Activated CD4-positive, alpha-beta T cell treated with anti-CD3 and anti-CD28 coated beads, Interleukin-2, amount 50 U/mL, for 4 hours (primary cell): Measurements from ENCODE around the gene RHBDL3.
A peak's percentile ranks its signal among the peaks of the same experiment; 100 is the strongest.

Experiments used
- DNase-seq, 2 experiments: peaks; one replicate each; pipeline ENCODE4 v3.0.0-alpha.2; 2020

The RHBDL3 gene

DNA sequence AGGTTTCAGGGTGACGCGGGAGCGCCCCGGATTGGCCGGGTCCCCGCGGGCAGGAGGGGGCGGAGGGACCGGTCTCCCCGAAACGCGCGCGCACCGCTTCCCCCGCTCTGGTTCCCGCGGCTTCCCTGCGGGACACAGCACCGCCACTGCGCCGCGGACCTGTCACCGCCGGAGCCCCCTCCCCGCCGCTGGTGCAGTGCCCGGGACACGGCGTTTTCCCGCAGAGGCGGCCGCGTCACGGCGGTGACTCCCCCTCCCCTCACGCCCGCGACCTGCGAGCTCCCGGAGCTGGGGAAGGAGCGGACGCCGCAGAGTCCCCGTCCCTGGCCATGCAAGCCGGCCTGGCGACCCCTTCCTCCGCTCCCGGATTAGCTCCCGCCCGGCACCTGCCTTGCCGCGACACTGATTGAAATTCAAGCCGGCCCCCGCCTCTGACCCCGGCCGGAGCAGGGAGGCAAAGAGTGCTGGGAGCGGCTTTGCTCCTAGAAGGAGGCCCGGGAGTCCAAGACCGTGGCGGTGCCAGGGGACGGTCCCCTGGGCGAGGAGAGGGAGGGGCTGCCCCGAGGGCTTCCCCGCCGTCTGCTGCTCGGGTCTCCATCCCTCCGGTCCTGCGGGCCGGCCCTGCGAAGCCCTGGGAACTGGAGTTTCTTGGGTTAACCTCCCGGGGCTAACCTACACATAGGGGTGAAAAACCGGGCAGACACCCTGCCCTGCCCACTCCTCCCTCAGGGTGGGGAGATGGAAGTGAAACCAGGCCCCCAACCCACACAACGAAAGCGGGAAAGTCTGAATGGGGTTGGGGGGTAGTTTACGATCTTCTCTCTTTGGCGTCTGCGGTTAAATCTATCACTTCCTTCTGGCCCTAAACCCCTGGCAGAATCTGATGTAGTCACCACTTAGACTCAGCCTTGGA lies 1.0 kb downstream of the RHBDL3 start:
- no peak for DNase-seq

DNA sequence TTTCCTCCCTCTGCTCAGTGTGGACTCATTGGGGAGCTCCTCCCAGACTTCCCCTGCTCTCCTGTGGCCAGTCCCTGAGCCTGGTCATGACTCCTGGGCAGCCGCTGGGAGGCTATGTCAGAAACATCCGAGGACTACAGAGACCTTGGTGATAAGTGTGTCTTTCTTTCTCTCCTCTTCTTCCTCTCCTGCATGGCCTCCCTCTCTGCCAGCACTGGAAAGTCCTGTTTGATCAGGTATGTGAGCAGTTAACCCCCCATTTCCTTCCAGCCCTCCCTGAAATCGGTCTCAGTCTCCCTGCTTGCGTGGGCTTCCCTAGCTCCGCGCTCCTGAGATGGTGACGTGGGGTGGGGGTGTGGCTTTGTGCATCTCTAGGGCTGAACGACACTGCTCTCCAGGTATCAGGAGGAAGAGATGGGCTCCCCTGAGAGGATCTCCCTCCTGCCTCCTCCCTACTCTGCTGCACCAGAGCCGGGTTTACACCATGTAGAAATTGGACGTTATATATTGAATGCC lies 2.1 kb downstream of the RHBDL3 start:
- DNase-seq: peak in 1 of 2 experiments; percentile 33

DNA sequence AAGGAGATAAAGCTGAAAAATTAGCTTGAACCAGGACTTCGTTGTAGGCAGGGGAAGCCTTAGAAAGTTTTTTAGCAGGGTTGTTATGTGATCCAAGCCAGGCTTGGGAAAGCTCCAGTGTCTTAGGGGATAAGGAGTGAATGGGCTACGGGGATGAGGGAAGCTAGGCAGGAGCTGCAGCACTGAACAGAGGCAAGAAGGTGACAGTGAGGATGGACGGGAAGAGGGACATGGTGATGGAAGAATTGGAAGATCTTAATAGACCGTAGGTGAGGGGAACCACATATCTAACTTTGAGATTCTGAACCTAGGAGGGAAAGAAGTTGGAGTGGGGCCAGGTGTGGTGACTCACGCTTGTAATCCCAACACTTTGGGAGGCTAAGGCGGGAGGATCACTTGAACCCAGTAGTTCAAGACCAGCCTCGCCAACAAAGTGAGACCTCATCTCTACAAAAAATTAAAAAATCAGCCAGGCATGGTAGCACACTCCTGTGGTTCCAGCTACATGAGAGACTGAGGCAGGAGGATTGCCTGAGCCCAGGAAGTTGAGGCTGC lies 3.2 kb downstream of the RHBDL3 start:
- DNase-seq: no peak

DNA sequence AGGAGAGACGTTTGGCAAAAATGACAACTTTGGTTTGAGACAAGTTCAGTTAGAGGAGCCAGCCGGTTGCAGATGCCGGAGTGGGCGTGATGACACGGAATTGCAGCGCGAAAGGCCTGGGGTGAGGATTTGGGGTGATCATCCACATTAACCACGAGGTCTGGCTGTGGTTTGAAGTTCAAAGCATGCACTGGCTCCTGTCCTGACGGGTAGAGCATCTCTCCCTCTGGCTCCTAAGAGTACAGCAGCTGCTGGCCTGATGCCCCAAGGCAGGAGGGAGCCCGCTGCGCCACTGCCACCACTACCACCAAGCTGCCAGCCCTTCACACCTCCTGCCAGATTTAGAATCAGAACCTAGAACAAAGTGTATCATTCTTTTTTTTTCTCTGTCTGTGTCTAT lies 3.7 kb downstream of the RHBDL3 start:
- DNase-seq: no peak

DNA sequence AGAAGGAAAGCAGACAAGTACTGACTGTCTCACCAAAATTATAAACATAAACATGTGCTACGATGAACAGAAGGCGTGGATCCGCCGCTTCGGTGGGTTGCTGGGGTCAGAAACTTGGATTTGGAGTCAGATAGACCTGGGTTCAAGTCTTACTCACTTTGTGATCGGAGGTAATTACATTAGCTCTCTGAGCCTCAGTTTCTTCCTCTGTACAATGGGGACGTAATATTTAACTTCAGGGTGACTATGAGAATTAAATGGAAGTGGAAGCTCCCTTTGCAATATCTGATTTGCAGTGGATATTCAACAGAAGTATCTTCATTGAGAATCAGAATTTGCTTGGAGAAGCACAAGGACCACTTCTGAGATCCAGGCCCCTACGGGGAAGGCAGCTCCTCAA lies 6.2 kb downstream of the RHBDL3 start:
- no peak for DNase-seq

DNA sequence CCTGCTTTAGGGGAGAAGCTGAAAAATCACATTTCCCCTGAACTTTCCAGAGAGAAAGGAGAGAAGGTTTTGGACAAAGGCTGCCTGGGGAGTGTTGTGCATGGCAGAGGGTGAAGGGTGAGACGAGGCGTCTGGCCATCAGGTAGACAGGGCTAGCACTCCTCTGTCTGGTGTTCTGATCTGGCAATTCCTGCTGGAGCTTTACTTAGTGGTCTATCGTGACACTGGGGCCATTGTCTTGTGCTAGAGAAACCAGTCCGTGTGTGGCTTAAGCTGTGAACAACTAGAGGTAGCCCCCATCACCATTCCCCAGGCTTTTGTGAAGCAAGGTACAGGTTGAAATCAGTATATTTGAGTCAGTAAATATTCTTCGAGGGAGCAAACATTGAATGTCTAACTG lies 8.5 kb downstream of the RHBDL3 start:
- no peak for DNase-seq

DNA sequence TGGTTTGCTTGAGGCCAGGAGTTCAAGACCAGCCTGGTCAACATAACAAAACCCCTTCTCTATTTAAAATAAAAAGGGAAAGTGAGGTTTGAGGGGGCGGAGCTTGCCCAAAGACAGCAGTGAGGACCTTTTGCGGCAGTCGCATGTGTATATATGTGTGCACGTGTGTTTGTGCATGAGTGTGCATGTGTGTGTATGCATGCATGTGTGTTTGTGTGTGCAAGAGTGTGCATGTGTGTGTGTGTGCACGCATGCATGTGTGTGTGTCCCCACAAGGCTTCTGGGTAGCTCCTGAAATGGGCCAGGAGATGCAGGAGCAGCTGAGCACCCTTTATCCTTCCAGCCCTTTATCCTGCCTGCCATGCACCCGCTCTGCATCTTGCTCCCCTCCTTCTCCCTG lies 9.0 kb downstream of the RHBDL3 start:
- DNase-seq: no peak

DNA sequence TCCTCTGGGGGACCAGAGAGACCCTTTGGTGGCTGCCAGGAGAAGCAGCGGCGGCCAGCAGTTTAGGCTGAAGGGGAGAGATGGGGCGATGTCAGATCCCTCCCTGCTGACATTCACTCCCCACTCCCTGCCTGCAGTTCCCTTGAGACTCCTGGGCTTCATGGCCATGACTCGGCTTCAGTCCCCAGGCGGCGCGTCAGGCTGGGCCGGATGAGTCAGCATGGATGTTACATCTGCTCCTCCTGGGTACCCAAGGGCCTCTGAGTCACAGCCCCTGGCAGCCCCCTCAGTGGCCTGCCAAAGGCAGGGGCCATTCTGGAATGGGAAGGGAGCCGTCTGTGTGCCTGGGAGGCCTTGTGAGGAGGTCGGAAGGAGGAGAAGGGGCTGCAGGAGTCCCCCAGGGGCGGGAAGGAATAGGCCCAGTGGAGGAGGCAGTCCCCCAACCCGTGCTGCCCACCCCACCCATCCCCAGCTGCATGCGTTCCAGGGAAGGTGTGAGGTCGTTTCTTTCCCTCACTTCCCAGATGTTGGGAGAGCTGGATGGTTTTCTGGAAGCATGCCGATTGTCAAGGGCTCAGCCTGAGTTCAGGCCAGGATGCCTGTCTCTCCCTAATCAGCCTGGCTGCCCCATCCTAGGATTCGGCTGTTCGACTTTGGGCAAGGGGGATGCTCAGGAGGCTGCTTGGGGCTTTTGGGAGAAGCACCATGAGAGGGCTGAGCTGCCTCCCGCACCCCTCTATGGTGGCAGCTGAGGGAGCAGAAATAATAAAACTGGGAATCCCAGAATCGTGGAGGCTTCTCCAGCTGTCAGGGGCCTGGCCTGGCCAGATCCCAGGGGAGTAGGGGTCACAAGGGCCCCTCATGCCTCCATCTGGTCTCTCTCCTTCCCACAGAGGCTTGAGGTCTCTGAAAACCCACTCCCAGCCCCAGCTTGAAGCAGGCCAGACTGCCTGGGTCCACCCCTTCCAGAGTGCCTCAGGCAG lies 9.7 kb downstream of the RHBDL3 start:
- no peak for DNase-seq

DNA sequence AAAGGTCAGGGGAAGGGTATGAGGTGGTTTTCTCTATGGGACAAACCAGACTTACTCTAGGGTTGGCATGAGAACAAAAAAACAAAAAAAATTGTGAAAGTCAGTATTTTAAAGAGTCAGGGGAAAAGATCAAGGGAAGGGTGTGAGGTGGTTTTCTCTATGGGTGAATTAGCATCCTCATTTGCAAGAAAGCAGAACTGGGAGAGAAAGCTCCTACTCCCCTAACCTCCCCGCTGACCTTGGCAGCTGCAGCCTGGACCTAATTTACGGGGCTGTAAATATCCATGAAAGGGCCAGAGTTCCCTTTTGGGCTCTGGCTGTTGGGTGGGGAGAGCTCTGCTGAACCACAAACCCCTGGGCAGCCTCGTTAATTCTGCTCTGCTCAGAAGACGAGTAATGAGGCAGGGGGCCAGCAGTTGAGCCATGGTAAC lies 10.6 kb downstream of the RHBDL3 start:
- DNase-seq: no peak

DNA sequence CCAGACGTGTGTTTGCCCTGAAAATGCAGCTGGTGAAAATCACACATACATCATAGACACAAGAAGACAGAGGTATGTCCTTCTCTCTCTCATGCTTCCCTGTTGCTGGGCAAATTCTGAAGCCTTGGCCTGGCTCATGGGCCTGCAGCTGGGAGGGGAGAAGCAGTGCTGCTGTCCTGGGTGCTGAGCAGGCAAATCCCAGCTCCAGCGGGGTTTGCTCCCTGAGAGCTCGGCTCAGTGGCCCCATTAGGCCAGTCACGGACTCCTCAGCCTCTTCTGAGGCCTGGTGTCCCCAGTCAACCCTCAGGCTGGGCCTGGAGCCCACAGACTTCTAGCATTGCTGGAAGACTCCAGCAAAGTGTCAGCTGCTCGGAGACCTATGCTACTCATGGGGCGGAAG lies 11.7 kb downstream of the RHBDL3 start:
- DNase-seq: no peak

DNA sequence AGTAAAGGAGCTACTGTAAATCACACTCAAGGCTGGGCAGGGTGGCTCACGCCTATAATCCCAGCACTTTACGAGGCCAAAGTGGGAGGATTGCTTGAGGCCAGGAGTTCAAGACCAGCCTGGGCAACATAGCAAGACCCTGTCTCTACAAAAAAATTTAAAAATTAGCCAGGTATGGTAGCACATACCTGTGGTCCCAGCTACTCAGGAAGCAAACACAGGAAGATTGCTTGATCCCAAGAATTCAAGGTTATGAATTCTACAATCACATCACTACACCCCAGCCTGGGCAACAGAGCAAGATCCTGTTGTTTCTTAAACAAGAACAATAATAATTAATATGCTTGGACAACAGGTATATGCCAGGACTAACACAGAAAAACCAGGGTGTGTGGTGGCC lies 13.2 kb downstream of the RHBDL3 start:
- DNase-seq: no peak

DNA sequence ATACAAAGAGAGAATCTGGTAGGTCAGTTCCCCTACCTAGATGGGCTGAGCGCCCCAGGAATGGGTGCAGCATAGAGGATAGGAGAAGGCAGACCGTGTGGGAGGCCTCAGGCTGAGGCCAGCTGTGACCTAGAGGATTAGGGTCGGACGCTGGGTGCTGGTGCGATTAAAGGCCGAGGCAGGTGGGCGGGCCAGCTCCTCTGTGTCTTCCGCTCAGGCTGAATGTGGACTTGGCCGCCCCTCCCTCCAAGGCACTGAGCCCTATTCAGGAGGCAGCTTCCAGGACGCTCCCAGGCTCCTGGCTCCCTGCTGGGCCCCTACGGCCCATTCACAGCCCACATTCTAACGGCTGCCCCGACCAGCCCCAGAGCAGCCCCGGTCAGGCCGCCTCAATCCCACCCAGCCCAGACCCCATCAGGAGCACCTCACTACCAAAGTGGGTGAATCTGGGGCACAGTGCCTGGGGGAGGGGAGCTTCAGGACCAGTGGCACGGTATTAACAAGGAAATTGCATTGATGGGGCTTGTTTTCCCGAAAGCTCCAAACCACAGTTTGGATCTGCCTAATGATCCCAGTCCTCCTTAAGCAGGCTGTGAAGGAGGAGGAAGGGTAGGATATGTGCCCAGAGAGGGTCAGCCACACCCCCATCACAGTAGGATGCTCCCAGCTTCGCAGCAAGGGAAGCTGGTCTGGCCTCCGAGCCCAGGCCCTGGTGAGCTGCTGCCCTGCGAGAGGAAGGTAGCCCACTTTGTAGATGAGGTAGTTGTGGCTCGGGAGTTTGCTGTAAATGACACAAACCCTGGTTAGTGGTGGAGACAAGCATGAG lies 14.5 kb downstream of the RHBDL3 start:
- DNase-seq: no peak

DNA sequence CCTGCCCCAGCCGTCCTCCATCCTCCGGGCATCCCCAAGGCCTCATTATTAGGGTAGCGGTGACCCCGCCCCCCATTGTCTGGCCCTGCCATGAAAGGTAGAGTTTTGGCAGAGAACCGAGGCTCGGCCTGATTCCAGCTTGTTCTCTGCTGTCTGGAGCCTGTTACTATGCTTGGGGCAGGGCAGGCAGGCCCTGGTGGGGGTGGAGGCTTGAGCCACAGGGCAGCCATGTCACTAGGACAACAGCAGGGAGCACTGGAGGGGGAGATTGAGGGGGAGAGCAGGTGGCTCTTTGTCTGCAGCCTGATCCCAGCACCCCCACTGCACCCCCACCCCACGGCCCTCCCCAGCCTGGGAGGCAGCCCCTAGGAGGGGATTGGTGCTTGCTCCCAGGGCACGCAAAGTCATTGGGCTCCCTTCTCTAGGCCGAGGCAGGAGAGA lies 15.4 kb downstream of the RHBDL3 start:
- DNase-seq: no peak

DNA sequence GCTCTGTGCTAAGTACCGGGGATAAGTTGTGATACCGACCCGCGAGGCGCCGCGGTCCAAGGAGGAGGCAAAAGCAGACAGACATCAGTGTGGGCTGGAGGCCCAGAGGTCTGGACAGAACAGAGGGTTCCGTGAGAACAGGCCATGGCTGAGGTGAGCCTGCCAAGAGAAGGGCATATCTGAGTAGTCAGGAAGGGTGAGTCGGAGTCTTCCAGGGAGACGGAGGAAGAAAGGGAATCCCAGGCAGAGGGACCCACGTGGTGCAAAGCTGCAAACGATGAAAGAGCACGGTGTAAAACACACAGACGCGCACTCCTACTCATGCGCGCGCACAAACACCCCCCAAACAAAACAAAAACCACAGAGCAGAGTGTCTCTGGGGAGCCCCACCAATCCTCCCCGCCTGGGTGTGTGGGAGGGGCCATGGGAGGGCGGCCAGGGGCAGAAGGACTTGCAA lies 18.1 kb downstream of the RHBDL3 start:
- DNase-seq: no peak

DNA sequence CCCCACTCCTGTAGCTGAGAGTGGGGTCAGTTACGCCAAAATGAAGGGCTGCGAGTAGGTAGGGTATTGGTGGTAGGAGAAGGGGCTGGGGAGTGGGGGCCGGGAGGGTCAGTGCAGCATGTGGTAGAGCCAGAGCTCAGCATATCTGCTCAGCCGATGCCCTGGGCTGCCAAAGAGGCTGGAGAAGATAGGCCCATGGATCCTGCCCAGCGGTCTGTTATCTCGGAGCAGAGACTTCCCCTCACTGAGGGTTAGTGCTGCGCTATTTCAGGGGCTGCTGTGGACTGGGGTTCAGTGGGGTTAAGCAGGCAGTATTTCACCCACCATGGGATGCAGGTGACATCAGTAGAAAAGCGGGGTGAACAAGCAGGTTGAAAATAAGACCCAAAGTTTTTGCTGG lies 19.7 kb downstream of the RHBDL3 start:
- DNase-seq: no peak

DNA sequence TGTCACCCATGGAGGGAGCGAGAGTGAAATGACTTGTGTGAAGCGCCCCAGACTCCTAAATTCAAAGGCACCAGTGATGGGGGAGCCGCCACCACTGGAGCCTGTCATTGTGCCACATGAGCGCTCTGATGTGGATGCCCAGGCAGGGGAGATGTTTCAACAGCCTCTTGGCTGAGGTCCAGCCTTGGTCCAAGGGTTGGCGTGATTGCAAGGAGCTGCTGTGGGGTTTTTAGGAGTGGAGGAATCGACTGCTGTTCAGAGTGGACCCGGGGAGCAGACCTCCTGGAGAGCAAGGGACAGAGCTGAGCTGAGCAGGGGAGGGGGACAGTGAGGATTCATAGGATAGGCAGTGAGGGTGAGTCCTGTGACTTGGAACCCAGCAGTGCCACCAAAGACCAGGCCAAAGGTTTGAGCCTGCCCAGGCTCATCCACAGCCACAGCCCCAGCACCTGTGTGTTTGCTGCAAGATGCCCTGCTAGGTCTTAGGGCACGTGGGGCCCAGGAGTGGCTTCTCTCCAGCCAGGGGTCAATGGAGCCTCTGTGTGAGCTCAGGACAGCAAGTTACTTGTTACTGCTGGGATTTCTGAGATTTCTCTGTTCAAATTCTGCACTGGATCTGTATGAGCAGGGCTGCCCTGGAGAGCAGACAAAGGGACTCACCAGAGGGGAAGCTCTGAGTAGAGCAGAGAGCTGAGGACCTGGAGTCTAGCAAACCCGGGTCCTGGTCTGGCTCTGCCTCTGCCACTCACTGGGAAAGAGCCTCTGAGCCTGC lies 20.3 kb downstream of the RHBDL3 start:
- DNase-seq: no peak

DNA sequence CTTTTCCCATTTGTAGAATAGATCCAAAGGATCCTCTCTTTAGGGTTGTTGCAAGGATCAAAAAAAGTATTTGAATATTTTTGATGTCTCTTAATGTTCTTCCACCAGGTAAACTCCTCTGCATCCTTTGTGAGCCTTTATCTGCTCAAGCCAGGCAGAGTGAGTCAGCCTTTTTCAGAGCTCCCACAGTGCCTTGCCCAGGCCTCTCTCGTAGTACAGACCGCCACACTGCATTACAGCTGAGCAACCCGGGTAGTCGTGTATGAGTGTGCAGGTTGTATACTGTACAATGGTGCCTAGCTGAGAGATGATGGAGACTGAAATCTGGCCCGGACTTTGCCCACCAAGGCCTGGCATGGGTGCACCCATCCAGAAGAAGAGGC lies 20.9 kb downstream of the RHBDL3 start:
- DNase-seq: no peak

DNA sequence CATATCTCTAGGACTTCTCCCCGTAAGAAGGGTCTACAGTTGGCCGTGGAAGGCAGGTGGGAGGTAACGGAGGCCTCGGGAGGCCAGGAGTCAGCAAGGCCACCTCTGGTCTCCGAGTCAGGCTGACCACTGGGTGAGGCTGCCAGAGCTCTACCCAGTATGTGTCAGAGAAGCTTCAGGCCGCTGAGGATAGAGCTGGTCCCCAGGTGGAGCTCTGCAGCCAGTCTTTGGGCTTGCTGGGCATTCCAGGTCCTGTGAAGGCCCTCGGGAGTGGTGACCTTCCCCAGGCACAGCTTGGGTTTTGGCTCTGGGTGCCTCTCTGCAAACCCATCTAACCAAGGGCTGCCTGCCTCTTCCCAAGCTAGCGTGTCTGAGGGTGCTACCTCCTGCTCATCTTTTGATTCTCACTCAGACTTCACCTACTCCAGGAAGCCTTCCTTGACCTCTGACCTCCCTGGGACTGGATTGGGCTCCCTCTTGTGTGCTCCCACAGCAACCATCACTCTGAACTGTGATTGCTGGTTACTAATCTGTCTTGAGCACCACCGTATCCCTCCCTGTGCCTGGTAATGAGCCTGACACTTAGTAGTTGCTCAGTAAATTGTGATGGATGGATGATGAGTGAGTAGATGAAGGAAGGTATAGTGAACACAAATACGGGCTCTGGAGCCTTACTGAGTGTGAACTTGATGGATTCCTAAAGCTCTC lies 22.3 kb downstream of the RHBDL3 start:
- DNase-seq: no peak

DNA sequence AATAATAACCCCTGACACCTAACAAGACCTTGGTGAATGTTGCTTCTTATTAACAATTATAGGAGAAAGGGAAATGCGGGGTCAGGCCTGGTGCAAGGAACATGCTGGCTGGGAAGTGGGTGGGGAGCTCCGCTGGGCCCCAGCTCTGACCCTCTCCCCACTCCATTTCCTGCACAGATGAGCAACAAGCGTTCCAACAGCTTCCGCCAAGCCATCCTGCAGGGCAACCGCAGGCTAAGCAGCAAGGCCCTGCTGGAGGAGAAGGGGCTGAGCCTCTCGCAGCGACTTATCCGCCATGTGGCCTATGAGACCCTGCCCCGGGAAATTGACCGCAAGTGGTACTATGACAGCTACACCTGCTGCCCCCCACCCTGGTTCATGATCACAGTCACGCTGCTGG lies 23.0 kb downstream of the RHBDL3 start:
- no peak for DNase-seq

DNA sequence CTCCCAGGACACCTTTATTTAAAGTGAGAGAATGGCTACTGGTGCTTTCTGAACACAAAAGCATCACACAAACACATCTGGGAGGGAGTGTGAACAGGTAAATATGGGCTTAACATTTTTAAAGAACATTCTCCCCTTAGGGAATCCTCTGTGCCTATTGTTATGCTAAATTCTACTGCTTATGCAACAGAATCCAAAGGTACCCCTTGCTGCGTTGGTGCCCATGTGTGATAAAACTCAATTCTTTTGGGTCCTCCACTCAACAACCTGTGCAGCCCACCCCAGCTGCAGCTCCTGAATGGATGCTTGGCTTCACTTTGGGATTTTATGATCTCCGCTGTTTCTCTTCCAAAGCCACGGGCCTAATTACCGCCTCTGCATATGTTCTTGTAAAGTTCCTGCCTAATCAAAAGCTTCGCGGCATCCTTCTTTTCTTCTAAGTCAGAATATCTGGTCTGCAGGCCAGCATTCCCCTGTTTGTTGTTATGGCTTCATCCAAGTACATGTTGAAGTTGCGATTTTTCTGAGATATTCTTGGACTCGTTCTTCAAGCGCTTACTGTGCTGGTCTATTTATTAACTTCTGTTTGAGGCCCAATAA lies 23.9 kb downstream of the RHBDL3 start:
- DNase-seq: no peak
